ENCODE data around the gene FBXO30. TPM values are rescaled to one million over a fixed set of nuclear protein-coding genes. Genes with fewer than 3 reads are reported as not detected.

The FBXO30 gene
- total RNA-seq, 1 experiment from 2014 or later, result 3.6 TPM

- Mint-ChIP-seq H3K27ac (ENCODE audit: unreplicated experiment) (no peak overlapping the region), H3K4me3 (ENCODE audit: low read depth, unreplicated experiment) (no peak overlapping the region), H3K27me3 (ENCODE audit: unreplicated experiment) (no peaks in the 10 kb centered on the region), H3K36me3 (ENCODE audit: insufficient read depth, unreplicated experiment) (no peaks in the 10 kb centered on the region), H3K4me1 (ENCODE audit: low read depth, unreplicated experiment) (peaks cover 19% of the 10 kb centered on the region), H3K9me3 (ENCODE audit: low read depth, unreplicated experiment) (no peaks in the 10 kb centered on the region)
- BruUV-seq (replicated peaks), result no TSS peak
- CTCF ChIA-PET, result no interaction called here
- DNase-seq, result no peak
- intact Hi-C loops (cut with micrococcal nuclease; ENCODE audit: unreplicated experiment), result loop anchor here (5.0 kb wide), 1 partner anchor 39 kb away; the partner anchor contains the start of gene FBXO30
- TF ChIP-seq CTCF (IDR thresholded peaks at IDR 0.05; ENCODE audit: unreplicated experiment), result no peak
Measured at GRCh38 chr6:145772846-145773245, 41.7 kb downstream of the FBXO30 start.

- H3K4me3 Mint-ChIP-seq (ENCODE audit: low read depth, unreplicated experiment), result no peak overlapping the region
- peaks cover 3% of the 10 kb centered on the region for H3K9me3 Mint-ChIP-seq (ENCODE audit: low read depth, unreplicated experiment)
- no peak overlapping the region for H3K27ac Mint-ChIP-seq (ENCODE audit: unreplicated experiment)
- DNase-seq, result no peak
- no peaks in the 10 kb centered on the region for H3K27me3 Mint-ChIP-seq (ENCODE audit: unreplicated experiment)
- H3K36me3 Mint-ChIP-seq (ENCODE audit: insufficient read depth, unreplicated experiment), result no peaks in the 10 kb centered on the region
- intact Hi-C loops (cut with micrococcal nuclease; ENCODE audit: unreplicated experiment), result no loop called here
- H3K4me1 Mint-ChIP-seq (ENCODE audit: low read depth, unreplicated experiment), result no peaks in the 10 kb centered on the region
- CTCF ChIA-PET, result no interaction called here
- no peak for TF ChIP-seq CTCF (IDR thresholded peaks at IDR 0.05; ENCODE audit: unreplicated experiment)
- no TSS peak for BruUV-seq (replicated peaks)
Measured at GRCh38 chr6:145765449-145765848, 49.1 kb downstream of the FBXO30 start.

- DNase-seq, result no peak
- Mint-ChIP-seq H3K27ac (ENCODE audit: unreplicated experiment) (no peak overlapping the region), H3K27me3 (ENCODE audit: unreplicated experiment) (no peaks in the 10 kb centered on the region), H3K4me3 (ENCODE audit: low read depth, unreplicated experiment) (no peak overlapping the region), H3K9me3 (ENCODE audit: low read depth, unreplicated experiment) (peaks cover 3% of the 10 kb centered on the region), H3K36me3 (ENCODE audit: insufficient read depth, unreplicated experiment) (no peaks in the 10 kb centered on the region), H3K4me1 (ENCODE audit: low read depth, unreplicated experiment) (no peaks in the 10 kb centered on the region)
- CTCF ChIA-PET, result no interaction called here
- no peak for TF ChIP-seq CTCF (IDR thresholded peaks at IDR 0.05; ENCODE audit: unreplicated experiment)
- no TSS peak for BruUV-seq (replicated peaks)
- intact Hi-C loops (cut with micrococcal nuclease; ENCODE audit: unreplicated experiment), result no loop called here
Measured at GRCh38 chr6:145763742-145764141, 50.9 kb downstream of the FBXO30 start.

- CTCF ChIA-PET, result interaction anchor here (0.5 kb wide), 1 partner anchor 22 kb away, joined by 3 read pairs; no protein-coding TSS in a partner anchor
- BruUV-seq (replicated peaks), result no TSS peak
- Mint-ChIP-seq H3K27ac (ENCODE audit: unreplicated experiment) (no peak overlapping the region), H3K36me3 (ENCODE audit: insufficient read depth, unreplicated experiment) (no peaks in the 10 kb centered on the region), H3K9me3 (ENCODE audit: low read depth, unreplicated experiment) (peaks cover 3% of the 10 kb centered on the region), H3K4me1 (ENCODE audit: low read depth, unreplicated experiment) (no peaks in the 10 kb centered on the region), H3K27me3 (ENCODE audit: unreplicated experiment) (no peaks in the 10 kb centered on the region), H3K4me3 (ENCODE audit: low read depth, unreplicated experiment) (no peak overlapping the region)
- no peak for DNase-seq
- TF ChIP-seq CTCF (IDR thresholded peaks at IDR 0.05; ENCODE audit: unreplicated experiment), result no peak
- intact Hi-C loops (cut with micrococcal nuclease; ENCODE audit: unreplicated experiment), result no loop called here
Measured at GRCh38 chr6:145761584-145761983, 53.0 kb downstream of the FBXO30 start.

All from Calu3 (cell line).